Pancreas (tissue), 10 donors: ENCODE results near the gene OR52W1. TPM values are rescaled to one million over a fixed set of nuclear protein-coding genes. Genes with fewer than 3 reads are reported as not detected.

Experiments used
- ATAC-seq, 4 donors: fragments of 200-7000 bp; cut with Tn5 transposase; one replicate each; pipeline versions ENCODE4 v1.8.0 to v1.9.1; 2020; ENCODE audit warnings: mild to moderate bottlenecking in 4 of 4, moderate library complexity in 4 of 4
- DNase-seq, 6 donors: peaks; one replicate each; pipeline ENCODE4 v3.0.0-alpha.2; 2020
- FAIRE-seq: peaks from 2 replicates; lab custom pipeline; 2012; peaks lifted over from hg19 to GRCh38; lab: Jason Lieb, UNC
- H3K27ac ChIP-seq, 4 donors: fragments of 200-600 bp; sonication (generic); 1 replicate in 3 of 4; 2 replicates in 1 of 4; pipeline versions ENCODE4 v1.5.0 to v1.8.0; 2020
- H3K27me3 ChIP-seq, 4 donors: fragments of 200-600 bp; one replicate each; pipeline ENCODE4 v1.8.0; 2021
- H3K36me3 ChIP-seq, 3 donors: fragments of 200-600 bp; sonication (generic) in 1 of 3; one replicate each; pipeline versions ENCODE4 v1.5.0 to v1.8.0; 2020 to 2021
- H3K4me1 ChIP-seq, 3 donors: fragments of 200-600 bp; one replicate each; pipeline ENCODE4 v1.8.0; 2021
- H3K4me3 ChIP-seq, 4 donors: fragments of 200-600 bp; sonication (generic) in 2 of 4; one replicate each; pipeline versions ENCODE4 v1.5.0 to v1.8.0; 2020 to 2021
- H3K9me3 ChIP-seq, 4 donors: fragments of 200-600 bp; one replicate each; pipeline ENCODE4 v1.8.0; 2021
- WGBS, 2 donors: extraction: QIAGEN DNeasy Blood & Tissue Kit; methylation state at CpG; one replicate each; pipeline ENCODE4 v1.1.7; 2013; 5-methylcytosine and 5-hydroxymethylcytosine counted together
- intact Hi-C, 3 donors: fragments of 100-400 bp; cut with DNase I; formaldehyde crosslinking; loops; one replicate each; pipeline versions ENCODE4 v1.11.1 to v1.14.2; 2022
- polyA plus RNA-seq, 2 donors: library from polyadenylated mRNA; stranded (reverse); fragments of 200-250 nt; gene quantifications; one replicate each; pipeline ENCODE4 v1.2.3, GENCODE V29; 2013
- total RNA-seq, 6 donors: library from RNA; stranded (reverse); fragmentation: NEBNext Ultra II Directional in 4 of 6; extraction: Animal tissue kit (Norgen Biotek cat#: 25700) in 4 of 6; gene quantifications; one replicate each; pipeline versions ENCODE4 v1.2.1 to v1.2.4, GENCODE V29; 2021 to 2023
- TF ChIP-seq, protein P1 (sequence below), 4 donors: fragments of 200-600 bp; sonication (generic) in 3 of 4; IDR thresholded peaks; one replicate each; pipeline versions ENCODE4 v1.5.0 to v1.8.0; 2021; ENCODE audit warnings: antibody characterized with exemption in 4 of 4
- donor health status: healthy with polysubstance abuse.
- donor health status: DM: no; HTN: no; CAD: no; lungs with moderate emphysema.
- donor health status: DM: no; HTN: no; CAD: no.
- donor health status: control.
- donor health status: control.
- donor health status: Bipolar disorder and iron deficiency.
- donor health status: DM: yes; HTN: yes; CAD: no.
- donor health status: DM: no; HTN: no; CAD: no.
- donor health status: DM: no; HTN: no; CAD: no.
- donor health status: DM: yes; HTN: yes; CAD: no.

The OR52W1 gene, protein sequence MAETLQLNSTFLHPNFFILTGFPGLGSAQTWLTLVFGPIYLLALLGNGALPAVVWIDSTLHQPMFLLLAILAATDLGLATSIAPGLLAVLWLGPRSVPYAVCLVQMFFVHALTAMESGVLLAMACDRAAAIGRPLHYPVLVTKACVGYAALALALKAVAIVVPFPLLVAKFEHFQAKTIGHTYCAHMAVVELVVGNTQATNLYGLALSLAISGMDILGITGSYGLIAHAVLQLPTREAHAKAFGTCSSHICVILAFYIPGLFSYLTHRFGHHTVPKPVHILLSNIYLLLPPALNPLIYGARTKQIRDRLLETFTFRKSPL
- not detected for total RNA-seq
- polyA plus RNA-seq: not detected

DNA sequence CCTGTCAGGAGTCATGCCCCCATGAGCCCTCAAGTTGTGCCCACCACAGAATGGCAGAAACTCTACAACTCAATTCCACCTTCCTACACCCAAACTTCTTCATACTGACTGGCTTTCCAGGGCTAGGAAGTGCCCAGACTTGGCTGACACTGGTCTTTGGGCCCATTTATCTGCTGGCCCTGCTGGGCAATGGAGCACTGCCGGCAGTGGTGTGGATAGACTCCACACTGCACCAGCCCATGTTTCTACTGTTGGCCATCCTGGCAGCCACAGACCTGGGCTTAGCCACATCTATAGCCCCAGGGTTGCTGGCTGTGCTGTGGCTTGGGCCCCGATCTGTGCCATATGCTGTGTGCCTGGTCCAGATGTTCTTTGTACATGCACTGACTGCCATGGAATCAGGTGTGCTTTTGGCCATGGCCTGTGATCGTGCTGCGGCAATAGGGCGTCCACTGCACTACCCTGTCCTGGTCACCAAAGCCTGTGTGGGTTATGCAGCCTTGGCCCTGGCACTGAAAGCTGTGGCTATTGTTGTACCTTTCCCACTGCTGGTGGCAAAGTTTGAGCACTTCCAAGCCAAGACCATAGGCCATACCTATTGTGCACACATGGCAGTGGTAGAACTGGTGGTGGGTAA, at the start of gene OR52W1:
Gene OR52W1, plus strand, starts transcription at position 51 of the 637 bp plus-strand sequence. Its CDS starts 0 bp downstream, at position 51.
- no peaks in the 10 kb centered on the region for H3K36me3 ChIP-seq
- no peak within 1 kb of the TSS for H3K4me3 ChIP-seq
- WGBS, 2 donors: 96 to 100% methylated on average over 5 of the region's 5 CpGs
- intact Hi-C loops: no loop called here
- no peak within 1 kb of the TSS for H3K27ac ChIP-seq
- no peaks in the 10 kb centered on the region for H3K4me1 ChIP-seq
- FAIRE-seq: no peak
- TF ChIP-seq, protein P1, sequence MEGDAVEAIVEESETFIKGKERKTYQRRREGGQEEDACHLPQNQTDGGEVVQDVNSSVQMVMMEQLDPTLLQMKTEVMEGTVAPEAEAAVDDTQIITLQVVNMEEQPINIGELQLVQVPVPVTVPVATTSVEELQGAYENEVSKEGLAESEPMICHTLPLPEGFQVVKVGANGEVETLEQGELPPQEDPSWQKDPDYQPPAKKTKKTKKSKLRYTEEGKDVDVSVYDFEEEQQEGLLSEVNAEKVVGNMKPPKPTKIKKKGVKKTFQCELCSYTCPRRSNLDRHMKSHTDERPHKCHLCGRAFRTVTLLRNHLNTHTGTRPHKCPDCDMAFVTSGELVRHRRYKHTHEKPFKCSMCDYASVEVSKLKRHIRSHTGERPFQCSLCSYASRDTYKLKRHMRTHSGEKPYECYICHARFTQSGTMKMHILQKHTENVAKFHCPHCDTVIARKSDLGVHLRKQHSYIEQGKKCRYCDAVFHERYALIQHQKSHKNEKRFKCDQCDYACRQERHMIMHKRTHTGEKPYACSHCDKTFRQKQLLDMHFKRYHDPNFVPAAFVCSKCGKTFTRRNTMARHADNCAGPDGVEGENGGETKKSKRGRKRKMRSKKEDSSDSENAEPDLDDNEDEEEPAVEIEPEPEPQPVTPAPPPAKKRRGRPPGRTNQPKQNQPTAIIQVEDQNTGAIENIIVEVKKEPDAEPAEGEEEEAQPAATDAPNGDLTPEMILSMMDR (IDR thresholded peaks at IDR 0.05): no peak
- H3K27me3 ChIP-seq: no peaks in the 10 kb centered on the region
- DNase-seq: no peak
- ATAC-seq: no peak
- no peaks in the 10 kb centered on the region for H3K9me3 ChIP-seq

DNA sequence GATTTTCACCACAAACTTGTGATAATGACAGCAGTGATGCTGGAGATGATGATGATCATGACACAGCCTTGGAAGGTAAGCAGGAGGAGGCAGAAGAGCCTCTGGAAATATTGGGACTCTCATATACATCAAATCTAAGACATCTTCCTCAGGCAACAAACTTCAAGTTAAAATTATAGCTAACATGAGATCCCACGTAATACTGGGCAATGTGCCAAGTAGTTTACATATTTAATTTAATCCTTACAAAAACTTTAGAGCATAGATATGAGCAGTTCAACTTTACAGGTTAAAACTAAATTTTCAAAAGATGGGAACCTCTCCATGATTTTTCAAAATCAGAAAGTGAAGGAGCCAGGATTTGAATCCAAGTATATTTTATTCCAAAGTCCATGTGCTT, 47.9 kb upstream of the OR52W1 start:
- no peak for DNase-seq
- no peak overlapping the region for H3K27ac ChIP-seq
- no peaks in the 10 kb centered on the region for H3K4me1 ChIP-seq
- H3K36me3 ChIP-seq: no peaks in the 10 kb centered on the region
- FAIRE-seq: no peak
- ATAC-seq: no peak
- no peaks in the 10 kb centered on the region for H3K9me3 ChIP-seq
- H3K4me3 ChIP-seq: no peak overlapping the region
- WGBS, 2 donors: 31 to 33% methylated on average over 1 of the region's 1 CpG
- TF ChIP-seq, protein P1 (IDR thresholded peaks at IDR 0.05): no peak
- no peaks in the 10 kb centered on the region for H3K27me3 ChIP-seq
- intact Hi-C loops: no loop called here

DNA sequence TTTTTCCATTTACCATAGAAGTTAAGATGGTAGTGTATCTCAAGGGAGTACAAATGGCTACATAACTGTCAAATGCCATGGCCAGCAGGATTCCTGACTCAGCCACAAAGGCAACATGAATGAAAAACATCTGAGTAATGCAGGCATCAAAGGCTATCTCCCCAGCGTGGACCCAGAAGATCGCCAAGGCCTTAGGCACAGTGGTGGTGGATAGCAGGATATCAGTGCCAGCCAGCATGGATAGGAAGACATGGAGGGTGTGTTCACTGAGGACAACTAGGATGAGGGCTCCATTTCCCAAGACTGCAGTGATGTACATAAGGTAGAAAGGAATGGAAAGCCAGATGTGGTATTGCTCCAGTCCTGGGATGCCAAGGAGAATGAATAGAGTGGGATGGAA, 46.9 kb upstream of the OR52W1 start:
- FAIRE-seq (no peak), ATAC-seq (no peak), DNase-seq (no peak)
- no peak overlapping the region for H3K4me3 ChIP-seq
- intact Hi-C loops: no loop called here
- H3K9me3 ChIP-seq: no peaks in the 10 kb centered on the region
- no peaks in the 10 kb centered on the region for H3K4me1 ChIP-seq
- no peak overlapping the region for H3K27ac ChIP-seq
- TF ChIP-seq, protein P1 (IDR thresholded peaks at IDR 0.05): no peak
- H3K27me3 ChIP-seq: no peaks in the 10 kb centered on the region
- 76 to 95% methylated on average over 2 of the region's 2 CpGs for WGBS, 2 donors
- H3K36me3 ChIP-seq: no peaks in the 10 kb centered on the region

DNA sequence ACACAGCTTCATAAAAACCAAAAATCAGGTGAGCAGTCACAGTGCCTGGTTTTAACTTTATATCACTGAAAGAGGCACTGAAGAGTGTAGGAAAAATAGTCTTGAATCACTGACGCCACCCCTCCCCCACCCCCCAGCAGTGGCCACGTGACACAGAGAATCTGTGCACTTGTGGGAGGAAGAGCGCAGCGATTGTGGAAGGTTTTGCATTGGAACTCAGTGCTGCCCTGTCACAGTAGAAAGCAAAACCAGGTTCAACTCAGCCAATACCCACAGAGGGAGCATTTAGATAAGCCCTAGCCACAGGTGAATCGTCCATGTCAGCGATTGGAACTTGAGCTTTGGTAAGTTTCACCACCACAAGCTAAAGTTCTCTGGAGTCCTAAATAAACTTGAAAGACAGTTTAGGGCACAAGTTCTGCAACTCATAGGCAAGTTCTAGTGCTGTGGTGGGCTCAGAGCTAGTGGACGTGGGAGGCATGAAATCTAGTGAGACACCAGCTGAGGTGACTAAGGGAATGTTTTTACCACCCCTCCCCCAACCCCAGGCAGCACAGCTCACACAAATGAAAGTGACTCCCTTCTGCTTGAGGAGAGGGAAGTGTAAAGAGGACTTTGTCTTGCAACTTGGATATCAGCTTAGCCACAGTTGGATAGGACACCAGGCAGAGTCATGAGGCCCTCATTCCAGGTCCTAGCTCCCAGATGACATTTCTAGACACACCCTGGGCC, 42.2 kb upstream of the OR52W1 start:
- ATAC-seq (no peak), FAIRE-seq (no peak), DNase-seq (no peak)
- no peaks in the 10 kb centered on the region for H3K27me3 ChIP-seq
- no peak overlapping the region for H3K27ac ChIP-seq
- TF ChIP-seq, protein P1 (IDR thresholded peaks at IDR 0.05): no peak
- H3K4me1 ChIP-seq: no peaks in the 10 kb centered on the region
- no peak overlapping the region for H3K4me3 ChIP-seq
- WGBS, 2 donors: 60 to 74% methylated on average over 7 of the region's 7 CpGs
- H3K9me3 ChIP-seq: no peaks in the 10 kb centered on the region
- no peaks in the 10 kb centered on the region for H3K36me3 ChIP-seq
- intact Hi-C loops: no loop called here
